HepG2 (cell line): Measurements from ENCODE around the gene FAM83C. TPM values are rescaled to one million over a fixed set of nuclear protein-coding genes. Genes with fewer than 3 reads are reported as not detected.
A peak's percentile ranks its signal among the peaks of the same experiment; 100 is the strongest.

Experiments
- ATAC-seq: fragments of 200-7000 bp; cut with Tn5 transposase; 3 replicates; pipeline ENCODE4 v1.9.1; 2020; ENCODE audit warnings: mild to moderate bottlenecking, moderate library complexity
- BruUV-seq: library from RNA; stranded (reverse); fragments of 400-500 nt; replicated peaks from 2 replicates; lab custom pipeline; 2021; lab: Mats Ljungman, UMichigan
- CTCF ChIA-PET: fragments of 300-600 bp; formaldehyde crosslinking; extraction: SDS; loops from one replicate; lab custom pipeline; 2021; ENCODE audit warnings: low total read pairs, inconsistent platforms, low intra/inter-chr PET ratio; lab: Yijun Ruan, JAX
- POLR2A ChIA-PET: fragments of 350-600 bp; sonication (Branson Sonifier 250); formaldehyde crosslinking; loops from one replicate; lab custom pipeline; 2020; ENCODE audit warnings: antibody characterized with exemption, inconsistent platforms; lab: Yijun Ruan, JAX
- DNase-seq: peaks from one replicate; pipeline ENCODE4 v3.0.0-alpha.2; 2015; ENCODE audit warnings: low spot score
- FAIRE-seq: peaks from 3 replicates; lab custom pipeline; 2011; peaks lifted over from hg19 to GRCh38; lab: Jason Lieb, UNC
- H2AFZ ChIP-seq: one replicate; pipeline ENCODE4 v1.6.1; 2011; ENCODE audit warnings: low read length, inconsistent platforms
- H3K27ac ChIP-seq: fragments of 300-600 bp; 3 replicates; pipeline ENCODE4 v1.8.0; 2011; ENCODE audit warnings: mixed run types, mild to moderate bottlenecking, mixed read lengths, low read length, inconsistent platforms; ENCODE audit not compliant: insufficient read depth; ENCODE audit errors: extremely low read length
- H3K27me3 ChIP-seq, 2 experiments: fragments of 200-600 bp in 1 of 2; 2 replicates in 1 of 2; 3 replicates in 1 of 2; pipeline versions ENCODE4 v1.6.0 to v1.8.0; 2011; ENCODE audit warnings: low read length in 2 of 2, mild to moderate bottlenecking in 2 of 2, moderate library complexity in 2 of 2, inconsistent platforms in 1 of 2; ENCODE audit not compliant: insufficient read depth in 2 of 2, control insufficient read depth in 1 of 2
- H3K36me3 ChIP-seq, 2 experiments: fragments of 200-600 bp in 1 of 2; replicated peaks in 1 of 2; 2 replicates in 1 of 2; 3 replicates in 1 of 2; pipeline versions ENCODE4 v1.5.1 to v1.8.0; 2011; ENCODE audit warnings: low read length in 2 of 2, inconsistent platforms in 1 of 2; ENCODE audit not compliant: insufficient read depth in 2 of 2, control insufficient read depth in 1 of 2
- H3K4me1 ChIP-seq: 2 replicates; pipeline ENCODE4 v1.5.1; 2012; ENCODE audit warnings: low read length, inconsistent platforms; ENCODE audit not compliant: insufficient read depth
- H3K4me2 ChIP-seq: 2 replicates; pipeline ENCODE4 v1.6.0; 2011; ENCODE audit warnings: low read depth, low read length, inconsistent platforms
- H3K4me3 ChIP-seq, 3 experiments: fragments of 200-600 bp in 1 of 3; sonication (generic), shearing (Covaris generic) in 1 of 3; replicated peaks in 1 of 3; 2 replicates each; pipeline ENCODE4 v1.5.1; 2011 to 2016; ENCODE audit warnings: low read length in 3 of 3, inconsistent platforms in 2 of 3, low read depth in 2 of 3, mild to moderate bottlenecking in 2 of 3, control low read depth in 1 of 3, mixed read lengths in 1 of 3; ENCODE audit not compliant: insufficient read depth in 1 of 3
- H3K79me2 ChIP-seq: one replicate; pipeline ENCODE4 v1.6.1; 2011; ENCODE audit warnings: low read length, inconsistent platforms; ENCODE audit not compliant: insufficient read depth
- H3K9ac ChIP-seq: 2 replicates; pipeline ENCODE4 v1.6.0; 2011; ENCODE audit warnings: mild to moderate bottlenecking, low read depth, low read length, inconsistent platforms; ENCODE audit not compliant: insufficient read depth
- H3K9me3 ChIP-seq: 2 replicates; pipeline ENCODE4 v1.5.1; 2012; ENCODE audit warnings: mild to moderate bottlenecking, low read length
- H4K20me1 ChIP-seq: 2 replicates; pipeline ENCODE4 v1.6.0; 2011; ENCODE audit warnings: inconsistent platforms, mild to moderate bottlenecking, low read length, moderate library complexity; ENCODE audit not compliant: insufficient read depth
- CREB1 ChIP-seq, 2 experiments: fragments of 450-650 bp in 1 of 2; IDR thresholded peaks; 2 replicates each; pipeline ENCODE4 v1.6.1; 2016 to 2017; ENCODE audit warnings: control low read depth in 1 of 2, mild to moderate bottlenecking in 1 of 2, missing compliant biosample characterization in 1 of 2, missing genetic modification characterization in 1 of 2
- KDM5B ChIP-seq: sonication (generic); formaldehyde crosslinking; IDR thresholded peaks from 2 replicates; pipeline ENCODE4 v1.4.0; 2020; ENCODE audit warnings: missing genetic modification reagents, mild to moderate bottlenecking, borderline replicate concordance
- SNAPC5 ChIP-seq: sonication (generic); formaldehyde crosslinking; IDR thresholded peaks from 2 replicates; pipeline ENCODE4 v1.8.1; 2023; ENCODE audit warnings: mild to moderate bottlenecking, missing genetic modification reagents, borderline replicate concordance
- ZNF225 ChIP-seq: sonication (generic); formaldehyde crosslinking; IDR thresholded peaks from 2 replicates; pipeline ENCODE4 v1.4.0; 2020; ENCODE audit warnings: mild to moderate bottlenecking, missing genetic modification reagents
- ZNF691 ChIP-seq: sonication (generic); formaldehyde crosslinking; IDR thresholded peaks from 2 replicates; pipeline ENCODE4 v1.4.0; 2020; ENCODE audit warnings: missing genetic modification reagents, low read depth, mild to moderate bottlenecking, borderline replicate concordance
- WGBS: methylation state at CpG from one replicate; pipeline ENCODE4 v1.1.6; 2017; ENCODE audit warnings: low lambda C conversion rate; 5-methylcytosine and 5-hydroxymethylcytosine counted together
- in situ Hi-C: cut with HindIII; loops from 2 replicates; pipeline ENCODE4 v1.10.0; 2017; ENCODE audit warnings: low pct_unique_long_range_greater_than_20kb; ENCODE audit not compliant: extremely low pct_ligation_motif_present
- intact Hi-C: fragments of 100-400 bp; cut with micrococcal nuclease; formaldehyde crosslinking; loops from one replicate; pipeline ENCODE4 v1.10.0; 2022; ENCODE audit not compliant: unreplicated experiment
- polyA plus RNA-seq, 8 experiments: library from polyadenylated mRNA; depleted of rRNA in 3 of 8; stranded (reverse) in 7 of 8; unstranded in 1 of 8; fragments of >200 nt; fragmentation: Illumina TruSeq in 4 of 8; extraction: Trizol in 4 of 8; gene quantifications; 2 replicates each; pipeline versions ENCODE4 v1.2.1 to v1.2.3, GENCODE V29; 2011 to 2016; ENCODE audit warnings: low read depth in 4 of 8, missing spikeins in 1 of 8, mixed read lengths in 1 of 8; ENCODE audit not compliant: insufficient read depth in 1 of 8
- total RNA-seq, 5 experiments: library from RNA; depleted of rRNA; stranded (reverse); fragments of >200 nt; fragmentation: Illumina TruSeq; extraction: Trizol; gene quantifications; 2 replicates each; pipeline ENCODE4 v1.2.3, GENCODE V29; 2016; ENCODE audit warnings: low read depth in 1 of 5

The FAM83C gene
- total and polyA plus RNA-seq, 2 of the 13 experiments (the other 11 are each of a cell fraction or from before 2014, with no cell fraction given): 0.04 TPM; not detected in 1

- no peak for ATAC-seq
- intact Hi-C loops: no loop called here
- no peak overlapping the region for H3K4me2 ChIP-seq
- no peaks in the 10 kb centered on the region for H3K4me1 ChIP-seq
- TF ChIP-seq KDM5B (CRISPR knock-in tag): no peak
- 0 out of 2 replicates have a peak, but pooled peaks have one; percentile 12 for TF ChIP-seq CREB1 (IDR thresholded peaks at IDR 0.05)
- no peak for TF ChIP-seq CREB1 (CRISPR knock-in tag; IDR thresholded peaks at IDR 0.05)
- TF ChIP-seq, all 625 proteins: peak for 1
- ChIA-PET POLR2A (no interaction called here), CTCF (no interaction called here)
- WGBS: 31% methylated on average over 4 of the region's 4 CpGs
- H3K9ac ChIP-seq: no peak overlapping the region
- H3K79me2 ChIP-seq: no peaks in the 10 kb centered on the region
- in situ Hi-C loops: no loop called here
- H3K9me3 ChIP-seq: no peaks in the 10 kb centered on the region
- H2AFZ ChIP-seq: no peak overlapping the region
- H3K4me3 ChIP-seq: no peak overlapping the region
- no peak overlapping the region for H3K27ac ChIP-seq
- H3K36me3 ChIP-seq: no peaks in the 10 kb centered on the region
- BruUV-seq: no TSS peak
- no peak for DNase-seq
- peaks cover 3 to 21% of the 10 kb centered on the region in 2 experiments; a peak in 2 of 5 replicates for H3K27me3 ChIP-seq
- no peaks in the 10 kb centered on the region for H4K20me1 ChIP-seq
- no peak for FAIRE-seq
Measured at GRCh38 chr20:35238170-35238569, 54.1 kb downstream of the FAM83C start.

GRCh38 chr20:35237486-35237885 lies 54.7 kb downstream of the FAM83C start:
- H3K79me2 ChIP-seq: no peaks in the 10 kb centered on the region
- TF ChIP-seq ZNF691 (CRISPR knock-in tag): no peak
- no peak for TF ChIP-seq ZNF225 (CRISPR knock-in tag)
- TF ChIP-seq SNAPC5 (CRISPR knock-in tag): no peak
- in situ Hi-C loops: no loop called here
- no peaks in the 10 kb centered on the region for H3K36me3 ChIP-seq
- no TSS peak for BruUV-seq
- no peaks in the 10 kb centered on the region for H4K20me1 ChIP-seq
- no peaks in the 10 kb centered on the region for H3K9me3 ChIP-seq
- ChIA-PET CTCF (no interaction called here), POLR2A (no interaction called here)
- H3K27ac ChIP-seq: no peak overlapping the region
- no peak overlapping the region for H3K4me3 ChIP-seq
- ATAC-seq (no peak), FAIRE-seq (no peak), DNase-seq (no peak)
- H3K27me3 ChIP-seq: peaks cover 5 to 25% of the 10 kb centered on the region in 2 experiments; a peak in 3 of 5 replicates
- H3K4me2 ChIP-seq: no peak overlapping the region
- H2AFZ ChIP-seq: no peak overlapping the region
- intact Hi-C loops: no loop called here
- no peak overlapping the region for H3K9ac ChIP-seq
- H3K4me1 ChIP-seq: no peaks in the 10 kb centered on the region
